Mesenteric fat pad (tissue), 1 donor: ENCODE measurements around the gene CENPS. TPM values are rescaled to one million over a fixed set of nuclear protein-coding genes. Genes with fewer than 3 reads are reported as not detected.

Experiments used
- DNase-seq: peaks from one replicate; pipeline ENCODE4 v3.0.0-alpha.2; 2020; ENCODE audit warnings: low spot score
- total RNA-seq: library from RNA; stranded (reverse); fragmentation: NEBNext Ultra II Directional; extraction: Animal tissue kit (Norgen Biotek cat#: 25700); gene quantifications from one replicate; pipeline ENCODE4 v1.2.1, GENCODE V29; 2021
- donor health status: DM: yes; HTN: yes; CAD: no.

The CENPS gene
- total RNA-seq, 1 donor from 2014 or later, result 6.7 TPM

DNA sequence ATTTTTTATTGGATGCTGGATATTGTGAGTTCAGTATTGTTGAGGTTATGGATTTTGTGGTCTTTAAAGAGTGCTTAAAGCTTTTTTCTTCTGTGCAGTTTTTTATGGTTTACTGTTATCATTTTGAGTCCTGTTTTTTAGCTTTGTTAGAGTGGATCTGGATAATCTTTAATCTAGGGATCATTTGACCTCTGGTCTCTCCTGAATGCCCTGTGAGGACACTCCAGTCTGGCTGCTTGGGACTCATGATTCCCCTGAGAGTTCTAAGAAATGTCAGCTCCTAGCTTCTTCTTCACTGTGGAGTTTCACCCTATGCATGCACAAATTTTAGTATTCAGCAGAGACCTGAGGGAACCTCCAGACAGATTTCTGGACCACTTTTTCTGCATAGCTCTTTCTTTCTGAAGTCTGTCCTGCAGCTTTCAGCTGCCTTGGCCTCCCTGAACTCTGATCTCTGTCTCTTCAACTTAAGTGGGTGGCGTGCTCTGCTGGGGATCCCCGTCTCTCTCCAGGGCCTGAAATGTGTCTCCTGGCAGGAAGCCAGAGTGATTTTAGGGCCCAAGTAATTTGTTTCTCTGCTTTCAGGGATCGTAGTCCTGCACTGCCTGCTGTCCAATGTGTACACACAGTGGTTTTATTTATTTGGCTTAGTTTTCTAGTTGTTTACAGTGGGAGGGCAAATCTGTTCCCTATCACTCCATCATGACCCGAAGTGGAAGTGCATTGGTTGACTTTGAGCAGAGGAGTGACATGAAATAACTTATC is 59.2 kb downstream of the CENPS start:
- no peak for DNase-seq

DNA sequence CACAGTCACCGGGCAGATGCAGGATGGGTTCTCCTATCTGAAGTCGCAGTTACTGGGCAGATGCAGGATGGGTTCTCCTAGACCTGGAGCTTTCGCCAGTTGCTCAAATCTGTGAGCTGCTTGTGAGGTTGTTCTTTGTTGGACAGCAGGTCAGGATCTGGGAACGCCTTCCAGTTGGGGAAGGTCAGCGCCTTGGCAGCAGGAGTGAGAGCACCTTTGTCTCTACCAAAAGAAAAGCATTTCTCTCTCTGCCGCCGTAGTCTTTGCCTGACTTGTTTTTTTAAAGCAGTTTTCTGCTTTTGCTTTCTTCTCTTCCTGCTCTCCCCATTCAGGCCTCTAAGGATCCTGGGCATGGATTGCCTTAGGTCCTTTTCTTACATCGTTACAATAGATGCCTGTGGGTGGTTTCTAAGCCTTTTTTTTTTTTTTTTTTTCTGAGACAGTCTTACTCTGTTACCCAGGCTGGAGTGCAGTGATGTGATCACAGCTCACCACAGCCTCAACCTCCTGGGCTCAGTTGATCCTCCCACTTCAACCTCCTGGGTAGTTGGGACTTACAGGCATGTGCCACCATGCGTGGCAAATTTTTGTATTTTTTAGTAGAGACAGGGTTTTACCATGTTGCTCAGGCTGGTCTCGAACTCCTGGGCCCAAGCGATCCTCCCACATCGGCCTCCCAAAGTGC is 60.2 kb downstream of the CENPS start:
- no peak for DNase-seq

Other genes with a start within 250 kb of the CENPS start
- 59.3 TPM for gene KIF1B, start 219.9 kb upstream of the CENPS start, total RNA-seq
- gene PGD, start 31.4 kb upstream of the CENPS start, total RNA-seq, result 434 TPM
- gene CORT, start 19.6 kb downstream of the CENPS start, total RNA-seq, result not detected
- gene DFFA, start 42.1 kb downstream of the CENPS start, total RNA-seq, result 33.8 TPM
- gene PEX14, start 44.5 kb downstream of the CENPS start, total RNA-seq, result 35.4 TPM